ENCODE results near the gene LIMK2.

LIMK2 gene

GRCh38 chr22:31263896-31264640 lies 52.0 kb downstream of the LIMK2 start:
- no peaks in the 10 kb centered on the region for H3K9me2 ChIP-seq (replicated peaks; ENCODE audit: insufficient read depth, low read length)
- no peak for DNase-seq
- no peaks in the 10 kb centered on the region for H3K9me3 ChIP-seq (replicated peaks; ENCODE audit: insufficient read depth, low read length)
- no peaks in the 10 kb centered on the region for H3K4me1 ChIP-seq (ENCODE audit: low read length)
- H3K27me3 ChIP-seq (replicated peaks; ENCODE audit: insufficient read depth, low read length) = no peaks in the 10 kb centered on the region
- H3K27ac ChIP-seq (ENCODE audit: low read length) = no peak overlapping the region
- H3K79me2 ChIP-seq (ENCODE audit: low read length) = no peaks in the 10 kb centered on the region
- no peak overlapping the region for H3K9ac ChIP-seq (ENCODE audit: low read length)
- TF ChIP-seq EZH2phosphoT487 (IDR thresholded peaks at IDR 0.05; ENCODE audit: low read length) = no peak
- H4K20me1 ChIP-seq (ENCODE audit: insufficient read depth, low read length) = no peaks in the 10 kb centered on the region
- no peak overlapping the region for H3K4me2 ChIP-seq (ENCODE audit: low read depth, low read length)
- H3K4me3 ChIP-seq (ENCODE audit: low read length) = no peak overlapping the region
- no peak overlapping the region for H2AFZ ChIP-seq (ENCODE audit: low read length)
- H3K36me3 ChIP-seq (replicated peaks; ENCODE audit: insufficient read depth, low read length) = no peaks in the 10 kb centered on the region; the same call in 1 of the 2 replicates
- H3F3A ChIP-seq (ENCODE audit: insufficient read depth, low read length) = no peaks in the 10 kb centered on the region

- H2AFZ ChIP-seq (ENCODE audit: low read length) = no peak overlapping the region
- TF ChIP-seq EZH2 (optimal IDR thresholded peaks at IDR 0.05; ENCODE audit: low read depth, low read length) (no peak), EZH2phosphoT487 (IDR thresholded peaks at IDR 0.05; ENCODE audit: low read length) (no peak), CTCF (IDR thresholded peaks at IDR 0.05; ENCODE audit: low read length) (no peak)
- no peak overlapping the region for H3K4me2 ChIP-seq (ENCODE audit: low read depth, low read length)
- H3K9me2 ChIP-seq (replicated peaks; ENCODE audit: insufficient read depth, low read length) = no peaks in the 10 kb centered on the region
- no peak overlapping the region for H3K4me3 ChIP-seq (ENCODE audit: low read length)
- H3K27me3 ChIP-seq (replicated peaks; ENCODE audit: insufficient read depth, low read length) = no peaks in the 10 kb centered on the region
- H4K20me1 ChIP-seq (ENCODE audit: insufficient read depth, low read length) = no peaks in the 10 kb centered on the region
- H3K79me2 ChIP-seq (ENCODE audit: low read length) = no peaks in the 10 kb centered on the region
- no peak for DNase-seq
- no peaks in the 10 kb centered on the region for H3K36me3 ChIP-seq (replicated peaks; ENCODE audit: insufficient read depth, low read length)
- H3K27ac ChIP-seq (ENCODE audit: low read length) = no peak overlapping the region
- no peaks in the 10 kb centered on the region for H3K4me1 ChIP-seq (ENCODE audit: low read length)
- H3K9me3 ChIP-seq (replicated peaks; ENCODE audit: insufficient read depth, low read length) = no peaks in the 10 kb centered on the region
- no peaks in the 10 kb centered on the region for H3F3A ChIP-seq (ENCODE audit: insufficient read depth, low read length)
- H3K9ac ChIP-seq (ENCODE audit: low read length) = no peak overlapping the region
Measured at GRCh38 chr22:31268281-31268680, 56.2 kb downstream of the LIMK2 start.

- H3K27ac ChIP-seq (ENCODE audit: low read length) = no peak overlapping the region
- no peak overlapping the region for H3K9ac ChIP-seq (ENCODE audit: low read length)
- H3K79me2 ChIP-seq (ENCODE audit: low read length) = no peaks in the 10 kb centered on the region
- H3K4me2 ChIP-seq (ENCODE audit: low read depth, low read length) = no peak overlapping the region
- H4K20me1 ChIP-seq (ENCODE audit: insufficient read depth, low read length) = no peaks in the 10 kb centered on the region
- H3K36me3 ChIP-seq (replicated peaks; ENCODE audit: insufficient read depth, low read length) = peaks cover 1% of the 10 kb centered on the region; the same call in 1 of the 2 replicates
- no peaks in the 10 kb centered on the region for H3F3A ChIP-seq (ENCODE audit: insufficient read depth, low read length)
- no peaks in the 10 kb centered on the region for H3K9me3 ChIP-seq (replicated peaks; ENCODE audit: insufficient read depth, low read length)
- H3K4me1 ChIP-seq (ENCODE audit: low read length) = no peaks in the 10 kb centered on the region
- no peak overlapping the region for H2AFZ ChIP-seq (ENCODE audit: low read length)
- H3K9me2 ChIP-seq (replicated peaks; ENCODE audit: insufficient read depth, low read length) = no peaks in the 10 kb centered on the region
- DNase-seq = no peak
- H3K4me3 ChIP-seq (ENCODE audit: low read length) = no peak overlapping the region
- TF ChIP-seq EZH2phosphoT487 (IDR thresholded peaks at IDR 0.05; ENCODE audit: low read length) = no peak
- no peak for TF ChIP-seq CTCF (IDR thresholded peaks at IDR 0.05; ENCODE audit: low read length)
- no peak for TF ChIP-seq EZH2 (optimal IDR thresholded peaks at IDR 0.05; ENCODE audit: low read depth, low read length)
- H3K27me3 ChIP-seq (replicated peaks; ENCODE audit: insufficient read depth, low read length) = no peaks in the 10 kb centered on the region
Measured at GRCh38 chr22:31269892-31270579, 57.9 kb downstream of the LIMK2 start.

GRCh38 chr22:31271026-31271425 lies 58.9 kb downstream of the LIMK2 start:
- Histone ChIP-seq H3K27me3 (replicated peaks; ENCODE audit: insufficient read depth, low read length) (no peaks in the 10 kb centered on the region), H4K20me1 (ENCODE audit: insufficient read depth, low read length) (no peaks in the 10 kb centered on the region), H3K4me2 (ENCODE audit: low read depth, low read length) (no peak overlapping the region), H3K4me1 (ENCODE audit: low read length) (no peaks in the 10 kb centered on the region), H3K79me2 (ENCODE audit: low read length) (no peaks in the 10 kb centered on the region), H3K36me3 (replicated peaks; ENCODE audit: insufficient read depth, low read length) (peaks cover 4% of the 10 kb centered on the region; the same call in 1 of the 2 replicates), H3K9me2 (replicated peaks; ENCODE audit: insufficient read depth, low read length) (no peaks in the 10 kb centered on the region), H3K27ac (ENCODE audit: low read length) (no peak overlapping the region), H3K4me3 (ENCODE audit: low read length) (no peak overlapping the region), H3K9me3 (replicated peaks; ENCODE audit: insufficient read depth, low read length) (no peaks in the 10 kb centered on the region), H3K9ac (ENCODE audit: low read length) (no peak overlapping the region), H3F3A (ENCODE audit: insufficient read depth, low read length) (no peaks in the 10 kb centered on the region), H2AFZ (ENCODE audit: low read length) (no peak overlapping the region)
- DNase-seq = no peak
- TF ChIP-seq CTCF (IDR thresholded peaks at IDR 0.05; ENCODE audit: low read length) (no peak), EZH2 (optimal IDR thresholded peaks at IDR 0.05; ENCODE audit: low read depth, low read length) (no peak), EZH2phosphoT487 (IDR thresholded peaks at IDR 0.05; ENCODE audit: low read length) (no peak)
